ENCODE measurements around the gene IWS1.

GRCh38 chr2:127572841-127573240 is 46.6 kb upstream of the IWS1 start:
- TF ChIP-seq CTCF (IDR thresholded peaks at IDR 0.05) (no peak), JAZF1 (CRISPR knock-in tag; IDR thresholded peaks at IDR 0.05) (no peak), USF2 (CRISPR knock-in tag; IDR thresholded peaks at IDR 0.05) (no peak), KAT7 (CRISPR knock-in tag; IDR thresholded peaks at IDR 0.05; ENCODE audit: borderline replicate concordance) (no peak), ELF4 (CRISPR knock-in tag; IDR thresholded peaks at IDR 0.05; ENCODE audit: low read depth) (no peak), NR3C1 (CRISPR knock-in tag; conservative IDR thresholded peaks at IDR 0.05; ENCODE audit: low read depth) (no peak), HMGXB4 (CRISPR knock-in tag; IDR thresholded peaks at IDR 0.05) (no peak), GRHL2 (CRISPR knock-in tag; IDR thresholded peaks at IDR 0.05; ENCODE audit: insufficient replicate concordance, severe bottlenecking) (no peak), ZNF263 (CRISPR knock-in tag; IDR thresholded peaks at IDR 0.05; ENCODE audit: low read depth) (no peak), FOXK1 (CRISPR knock-in tag; IDR thresholded peaks at IDR 0.05) (no peak)
- TF ChIP-seq, protein P1, sequence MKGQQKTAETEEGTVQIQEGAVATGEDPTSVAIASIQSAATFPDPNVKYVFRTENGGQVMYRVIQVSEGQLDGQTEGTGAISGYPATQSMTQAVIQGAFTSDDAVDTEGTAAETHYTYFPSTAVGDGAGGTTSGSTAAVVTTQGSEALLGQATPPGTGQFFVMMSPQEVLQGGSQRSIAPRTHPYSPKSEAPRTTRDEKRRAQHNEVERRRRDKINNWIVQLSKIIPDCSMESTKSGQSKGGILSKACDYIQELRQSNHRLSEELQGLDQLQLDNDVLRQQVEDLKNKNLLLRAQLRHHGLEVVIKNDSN (CRISPR knock-in tag; IDR thresholded peaks at IDR 0.05), result no peak
- TF ChIP-seq, protein P2, sequence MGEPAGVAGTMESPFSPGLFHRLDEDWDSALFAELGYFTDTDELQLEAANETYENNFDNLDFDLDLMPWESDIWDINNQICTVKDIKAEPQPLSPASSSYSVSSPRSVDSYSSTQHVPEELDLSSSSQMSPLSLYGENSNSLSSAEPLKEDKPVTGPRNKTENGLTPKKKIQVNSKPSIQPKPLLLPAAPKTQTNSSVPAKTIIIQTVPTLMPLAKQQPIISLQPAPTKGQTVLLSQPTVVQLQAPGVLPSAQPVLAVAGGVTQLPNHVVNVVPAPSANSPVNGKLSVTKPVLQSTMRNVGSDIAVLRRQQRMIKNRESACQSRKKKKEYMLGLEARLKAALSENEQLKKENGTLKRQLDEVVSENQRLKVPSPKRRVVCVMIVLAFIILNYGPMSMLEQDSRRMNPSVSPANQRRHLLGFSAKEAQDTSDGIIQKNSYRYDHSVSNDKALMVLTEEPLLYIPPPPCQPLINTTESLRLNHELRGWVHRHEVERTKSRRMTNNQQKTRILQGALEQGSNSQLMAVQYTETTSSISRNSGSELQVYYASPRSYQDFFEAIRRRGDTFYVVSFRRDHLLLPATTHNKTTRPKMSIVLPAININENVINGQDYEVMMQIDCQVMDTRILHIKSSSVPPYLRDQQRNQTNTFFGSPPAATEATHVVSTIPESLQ (CRISPR knock-in tag; IDR thresholded peaks at IDR 0.05), result no peak
- TF ChIP-seq, protein P3, sequence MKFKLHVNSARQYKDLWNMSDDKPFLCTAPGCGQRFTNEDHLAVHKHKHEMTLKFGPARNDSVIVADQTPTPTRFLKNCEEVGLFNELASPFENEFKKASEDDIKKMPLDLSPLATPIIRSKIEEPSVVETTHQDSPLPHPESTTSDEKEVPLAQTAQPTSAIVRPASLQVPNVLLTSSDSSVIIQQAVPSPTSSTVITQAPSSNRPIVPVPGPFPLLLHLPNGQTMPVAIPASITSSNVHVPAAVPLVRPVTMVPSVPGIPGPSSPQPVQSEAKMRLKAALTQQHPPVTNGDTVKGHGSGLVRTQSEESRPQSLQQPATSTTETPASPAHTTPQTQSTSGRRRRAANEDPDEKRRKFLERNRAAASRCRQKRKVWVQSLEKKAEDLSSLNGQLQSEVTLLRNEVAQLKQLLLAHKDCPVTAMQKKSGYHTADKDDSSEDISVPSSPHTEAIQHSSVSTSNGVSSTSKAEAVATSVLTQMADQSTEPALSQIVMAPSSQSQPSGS (CRISPR knock-in tag; IDR thresholded peaks at IDR 0.05; ENCODE audit: borderline replicate concordance, low read depth), result no peak
- TF ChIP-seq, protein P4, sequence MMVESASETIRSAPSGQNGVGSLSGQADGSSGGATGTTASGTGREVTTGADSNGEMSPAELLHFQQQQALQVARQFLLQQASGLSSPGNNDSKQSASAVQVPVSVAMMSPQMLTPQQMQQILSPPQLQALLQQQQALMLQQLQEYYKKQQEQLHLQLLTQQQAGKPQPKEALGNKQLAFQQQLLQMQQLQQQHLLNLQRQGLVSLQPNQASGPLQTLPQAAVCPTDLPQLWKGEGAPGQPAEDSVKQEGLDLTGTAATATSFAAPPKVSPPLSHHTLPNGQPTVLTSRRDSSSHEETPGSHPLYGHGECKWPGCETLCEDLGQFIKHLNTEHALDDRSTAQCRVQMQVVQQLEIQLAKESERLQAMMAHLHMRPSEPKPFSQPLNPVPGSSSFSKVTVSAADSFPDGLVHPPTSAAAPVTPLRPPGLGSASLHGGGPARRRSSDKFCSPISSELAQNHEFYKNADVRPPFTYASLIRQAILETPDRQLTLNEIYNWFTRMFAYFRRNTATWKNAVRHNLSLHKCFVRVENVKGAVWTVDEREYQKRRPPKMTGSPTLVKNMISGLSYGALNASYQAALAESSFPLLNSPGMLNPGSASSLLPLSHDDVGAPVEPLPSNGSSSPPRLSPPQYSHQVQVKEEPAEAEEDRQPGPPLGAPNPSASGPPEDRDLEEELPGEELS (CRISPR knock-in tag; IDR thresholded peaks at IDR 0.05), result no peak
